ENCODE results near the gene C11orf24.

DNA sequence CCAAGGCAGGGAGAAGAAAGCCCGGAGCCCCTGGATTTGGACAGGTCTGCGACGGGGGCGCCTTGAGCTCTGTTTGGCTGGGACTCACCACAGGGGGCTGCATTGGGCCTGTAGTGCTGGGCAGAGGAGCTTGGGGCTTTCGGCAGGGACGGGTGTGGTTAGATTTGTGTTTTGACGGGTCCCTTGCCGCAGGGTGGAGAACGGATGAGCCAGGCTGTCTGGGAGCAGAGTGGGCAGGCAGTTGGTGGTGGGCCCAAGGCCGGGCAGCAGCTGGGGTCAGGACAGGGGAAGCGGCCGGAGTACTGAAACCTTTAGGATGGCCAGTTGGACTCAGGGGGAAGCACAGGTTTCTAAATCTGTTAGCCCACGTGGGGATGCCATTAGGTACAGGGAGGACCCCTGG lies 13.4 kb downstream of the C11orf24 start:
- TF ChIP-seq, protein P1, sequence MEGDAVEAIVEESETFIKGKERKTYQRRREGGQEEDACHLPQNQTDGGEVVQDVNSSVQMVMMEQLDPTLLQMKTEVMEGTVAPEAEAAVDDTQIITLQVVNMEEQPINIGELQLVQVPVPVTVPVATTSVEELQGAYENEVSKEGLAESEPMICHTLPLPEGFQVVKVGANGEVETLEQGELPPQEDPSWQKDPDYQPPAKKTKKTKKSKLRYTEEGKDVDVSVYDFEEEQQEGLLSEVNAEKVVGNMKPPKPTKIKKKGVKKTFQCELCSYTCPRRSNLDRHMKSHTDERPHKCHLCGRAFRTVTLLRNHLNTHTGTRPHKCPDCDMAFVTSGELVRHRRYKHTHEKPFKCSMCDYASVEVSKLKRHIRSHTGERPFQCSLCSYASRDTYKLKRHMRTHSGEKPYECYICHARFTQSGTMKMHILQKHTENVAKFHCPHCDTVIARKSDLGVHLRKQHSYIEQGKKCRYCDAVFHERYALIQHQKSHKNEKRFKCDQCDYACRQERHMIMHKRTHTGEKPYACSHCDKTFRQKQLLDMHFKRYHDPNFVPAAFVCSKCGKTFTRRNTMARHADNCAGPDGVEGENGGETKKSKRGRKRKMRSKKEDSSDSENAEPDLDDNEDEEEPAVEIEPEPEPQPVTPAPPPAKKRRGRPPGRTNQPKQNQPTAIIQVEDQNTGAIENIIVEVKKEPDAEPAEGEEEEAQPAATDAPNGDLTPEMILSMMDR (IDR thresholded peaks at IDR 0.05): no peak
- TF ChIP-seq POLR2A (IDR thresholded peaks at IDR 0.05): no peak
